ENCODE results near the gene DIP2B.

DIP2B gene

GRCh38 chr12:50772877-50773276, 268.1 kb downstream of the DIP2B start:
- Histone ChIP-seq H3K4me3 (ENCODE audit: low read depth in 1 of 2, low read length in 1 of 2) (no peak overlapping the region), H3K27ac (no peak overlapping the region), H3K36me3 (peaks cover 11% of the 10 kb centered on the region), H3K9me3 (no peaks in the 10 kb centered on the region), H3K4me1 (ENCODE audit: control insufficient read depth in 1 of 2, insufficient read depth in 1 of 2, low read depth in 1 of 2, low read length in 1 of 2) (no peaks in the 10 kb centered on the region), H3K27me3 (no peaks in the 10 kb centered on the region)
- TF ChIP-seq CTCF (IDR thresholded peaks at IDR 0.05), result no peak

- H3K36me3 ChIP-seq, result peaks cover 11% of the 10 kb centered on the region
- H3K27me3 ChIP-seq, result no peaks in the 10 kb centered on the region
- H3K27ac ChIP-seq, result no peak overlapping the region
- H3K4me1 ChIP-seq (ENCODE audit: control insufficient read depth in 1 of 2, insufficient read depth in 1 of 2, low read depth in 1 of 2, low read length in 1 of 2), result no peaks in the 10 kb centered on the region
- no peak for TF ChIP-seq CTCF (IDR thresholded peaks at IDR 0.05)
- H3K4me3 ChIP-seq (ENCODE audit: low read depth in 1 of 2, low read length in 1 of 2), result no peak overlapping the region
- H3K9me3 ChIP-seq, result no peaks in the 10 kb centered on the region
These were observed 270.5 kb downstream of the DIP2B start for GRCh38 chr12:50775251-50775650.

- H3K36me3 ChIP-seq, result peaks cover 16% of the 10 kb centered on the region
- TF ChIP-seq CTCF (IDR thresholded peaks at IDR 0.05), result no peak
- H3K27me3 ChIP-seq, result no peaks in the 10 kb centered on the region
- H3K4me3 ChIP-seq (ENCODE audit: low read depth in 1 of 2, low read length in 1 of 2), result no peak overlapping the region
- H3K27ac ChIP-seq, result no peak overlapping the region
- H3K4me1 ChIP-seq (ENCODE audit: control insufficient read depth in 1 of 2, insufficient read depth in 1 of 2, low read depth in 1 of 2, low read length in 1 of 2), result no peaks in the 10 kb centered on the region
- no peaks in the 10 kb centered on the region for H3K9me3 ChIP-seq
These were observed 272.3 kb downstream of the DIP2B start for GRCh38 chr12:50776749-50777728.

GRCh38 chr12:50778663-50779590, 274.1 kb downstream of the DIP2B start:
- TF ChIP-seq CTCF (IDR thresholded peaks at IDR 0.05), result no peak
- H3K27me3 ChIP-seq, result no peaks in the 10 kb centered on the region
- H3K4me1 ChIP-seq (ENCODE audit: control insufficient read depth in 1 of 2, insufficient read depth in 1 of 2, low read depth in 1 of 2, low read length in 1 of 2), result no peaks in the 10 kb centered on the region
- H3K36me3 ChIP-seq, result peaks cover 18% of the 10 kb centered on the region
- no peaks in the 10 kb centered on the region for H3K9me3 ChIP-seq
- no peak overlapping the region for H3K27ac ChIP-seq
- no peak overlapping the region for H3K4me3 ChIP-seq (ENCODE audit: low read depth in 1 of 2, low read length in 1 of 2)

GRCh38 chr12:50780013-50780412, 275.2 kb downstream of the DIP2B start:
- TF ChIP-seq CTCF (IDR thresholded peaks at IDR 0.05), result no peak
- H3K27me3 ChIP-seq, result no peaks in the 10 kb centered on the region
- H3K4me1 ChIP-seq (ENCODE audit: control insufficient read depth in 1 of 2, insufficient read depth in 1 of 2, low read depth in 1 of 2, low read length in 1 of 2), result no peaks in the 10 kb centered on the region
- H3K9me3 ChIP-seq, result no peaks in the 10 kb centered on the region
- no peak overlapping the region for H3K27ac ChIP-seq
- H3K36me3 ChIP-seq, result peaks cover 18% of the 10 kb centered on the region
- no peak overlapping the region for H3K4me3 ChIP-seq (ENCODE audit: low read depth in 1 of 2, low read length in 1 of 2)

Measured in neutrophil (primary cell).